Smooth muscle cell (in vitro differentiated cells): ENCODE results near the gene CAMTA1. TPM values are rescaled to one million over a fixed set of nuclear protein-coding genes. Genes with fewer than 3 reads are reported as not detected.
A peak's percentile ranks its signal among the peaks of the same experiment; 100 is the strongest.

ENCODE experiments used
- DNase-seq: peaks from one replicate; lab custom pipeline; 2025; ENCODE audit not compliant: unreplicated experiment; lab: John Stamatoyannopoulos, UW
- H2AFZ ChIP-seq: fragments of 200-600 bp; sonication (generic); 2 replicates; pipeline ENCODE4 v1.6.0; 2016; ENCODE audit warnings: antibody characterized with exemption, low read depth, mild to moderate bottlenecking
- H3F3A ChIP-seq: fragments of 200-600 bp; sonication (generic); 2 replicates; pipeline ENCODE4 v1.6.0; 2017; ENCODE audit warnings: antibody characterized with exemption, low read depth
- H3K27ac ChIP-seq: fragments of 200-600 bp; sonication (generic); 2 replicates; pipeline ENCODE4 v1.5.1; 2016; ENCODE audit warnings: low read depth, mild to moderate bottlenecking
- H3K27me3 ChIP-seq: fragments of 200-600 bp; sonication (generic); 2 replicates; pipeline ENCODE4 v1.6.1; 2016; ENCODE audit warnings: low read depth, mild to moderate bottlenecking
- H3K36me3 ChIP-seq: fragments of 200-600 bp; sonication (generic); 2 replicates; pipeline ENCODE4 v1.5.1; 2016; ENCODE audit warnings: low read depth
- H3K4me1 ChIP-seq: fragments of 200-600 bp; sonication (generic); 2 replicates; pipeline ENCODE4 v1.5.1; 2016; ENCODE audit warnings: low read depth
- H3K4me2 ChIP-seq: fragments of 200-600 bp; sonication (generic); 2 replicates; pipeline ENCODE4 v1.6.0; 2016; ENCODE audit warnings: mild to moderate bottlenecking
- H3K4me3 ChIP-seq: fragments of 200-600 bp; sonication (generic); 2 replicates; pipeline ENCODE4 v1.5.1; 2016; ENCODE audit warnings: mild to moderate bottlenecking
- H3K79me2 ChIP-seq: fragments of 200-600 bp; sonication (generic); 2 replicates; pipeline ENCODE4 v1.6.0; 2016; ENCODE audit warnings: low read depth, mild to moderate bottlenecking
- H3K9ac ChIP-seq: fragments of 200-600 bp; sonication (generic); 2 replicates; pipeline ENCODE4 v1.6.0; 2016; ENCODE audit warnings: low read depth
- H3K9me3 ChIP-seq: fragments of 200-600 bp; sonication (generic); replicated peaks from 2 replicates; pipeline ENCODE4 v1.5.1; 2016; ENCODE audit warnings: low read depth
- H4K20me1 ChIP-seq: fragments of 200-600 bp; sonication (generic); 2 replicates; pipeline ENCODE4 v1.6.0; 2016; ENCODE audit warnings: low read depth
- WGBS: methylation state at CpG from one replicate; pipeline ENCODE4 v1.1.7; 2016; ENCODE audit warnings: low lambda C conversion rate; 5-methylcytosine and 5-hydroxymethylcytosine counted together
- polyA plus RNA-seq: library from polyadenylated mRNA; unstranded; fragments of >200 nt; fragmentation: Nextera tagmentation; extraction: Ambion mirVana; gene quantifications from 2 replicates; pipeline ENCODE4 v1.2.1, GENCODE V29; 2016
- total RNA-seq: library from RNA; depleted of rRNA; stranded (reverse); fragments of >200 nt; gene quantifications from 2 replicates; pipeline ENCODE4 v1.2.3, GENCODE V29; 2014
- TF ChIP-seq, protein P1 (sequence below): fragments of 200-600 bp; sonication (generic); IDR thresholded peaks from 2 replicates; pipeline ENCODE4 v1.5.1; 2017; ENCODE audit warnings: borderline replicate concordance, mild to moderate bottlenecking, antibody characterized with exemption; ENCODE audit not compliant: insufficient read depth, poor library complexity, severe bottlenecking

The CAMTA1 gene
- total and polyA plus RNA-seq, 2 experiments from 2014 or later: 139 to 145 TPM

DNA sequence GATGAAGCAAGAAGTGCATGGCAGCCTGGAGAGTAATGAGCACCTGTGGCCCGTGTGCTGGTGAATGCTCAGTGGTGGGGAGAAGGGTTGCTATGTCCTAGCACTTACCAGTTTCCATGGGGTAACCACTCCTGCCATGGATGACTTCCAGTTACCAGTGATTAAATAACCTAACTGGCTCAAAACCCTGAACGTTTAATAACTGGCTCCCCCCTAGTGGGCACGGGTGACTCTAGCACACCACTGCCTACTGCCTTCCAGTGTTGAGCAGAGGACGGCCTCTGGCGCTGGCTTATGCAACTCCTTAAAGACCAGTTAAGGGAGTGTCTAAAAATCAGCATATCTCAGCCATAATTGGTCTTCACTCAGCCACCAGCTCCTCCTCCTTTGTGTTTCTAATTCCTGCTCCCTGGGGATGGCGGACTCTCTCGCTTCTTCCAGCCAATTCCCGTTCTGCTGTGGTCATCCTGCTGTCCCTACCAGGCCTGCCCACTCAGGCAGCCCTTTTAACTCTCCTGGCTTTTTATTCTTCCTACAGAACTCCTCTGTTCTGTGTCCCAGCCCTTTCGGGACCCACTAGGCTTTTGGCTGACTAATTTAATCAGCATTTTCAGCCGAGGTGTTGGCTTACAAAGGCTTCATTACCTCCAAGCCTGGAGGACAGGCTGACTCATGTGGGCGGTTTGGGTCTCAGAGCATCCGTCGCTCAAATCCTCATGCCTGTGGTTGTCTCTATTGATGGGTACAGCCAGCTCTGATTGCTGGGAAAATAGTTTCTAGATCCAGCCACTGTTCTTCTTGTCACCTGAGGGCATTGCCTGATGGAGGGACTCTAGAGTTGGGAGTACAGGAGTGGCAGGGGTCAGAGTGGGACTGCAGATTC is 332.4 kb downstream of the CAMTA1 start:
- no peak overlapping the region for H3K9ac ChIP-seq
- peak overlapping the region; percentile 53 for H2AFZ ChIP-seq
- DNase-seq: peak; percentile 11
- TF ChIP-seq, protein P1, sequence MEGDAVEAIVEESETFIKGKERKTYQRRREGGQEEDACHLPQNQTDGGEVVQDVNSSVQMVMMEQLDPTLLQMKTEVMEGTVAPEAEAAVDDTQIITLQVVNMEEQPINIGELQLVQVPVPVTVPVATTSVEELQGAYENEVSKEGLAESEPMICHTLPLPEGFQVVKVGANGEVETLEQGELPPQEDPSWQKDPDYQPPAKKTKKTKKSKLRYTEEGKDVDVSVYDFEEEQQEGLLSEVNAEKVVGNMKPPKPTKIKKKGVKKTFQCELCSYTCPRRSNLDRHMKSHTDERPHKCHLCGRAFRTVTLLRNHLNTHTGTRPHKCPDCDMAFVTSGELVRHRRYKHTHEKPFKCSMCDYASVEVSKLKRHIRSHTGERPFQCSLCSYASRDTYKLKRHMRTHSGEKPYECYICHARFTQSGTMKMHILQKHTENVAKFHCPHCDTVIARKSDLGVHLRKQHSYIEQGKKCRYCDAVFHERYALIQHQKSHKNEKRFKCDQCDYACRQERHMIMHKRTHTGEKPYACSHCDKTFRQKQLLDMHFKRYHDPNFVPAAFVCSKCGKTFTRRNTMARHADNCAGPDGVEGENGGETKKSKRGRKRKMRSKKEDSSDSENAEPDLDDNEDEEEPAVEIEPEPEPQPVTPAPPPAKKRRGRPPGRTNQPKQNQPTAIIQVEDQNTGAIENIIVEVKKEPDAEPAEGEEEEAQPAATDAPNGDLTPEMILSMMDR: peak; percentile 33
- H3F3A ChIP-seq: peaks cover 7% of the 10 kb centered on the region
- peak overlapping the region; percentile 69 for H3K4me2 ChIP-seq
- peaks cover 4% of the 10 kb centered on the region for H3K4me1 ChIP-seq
- H3K27me3 ChIP-seq: no peaks in the 10 kb centered on the region
- no peak overlapping the region for H3K4me3 ChIP-seq
- H3K79me2 ChIP-seq: no peaks in the 10 kb centered on the region
- peak overlapping the region; percentile 85 for H3K27ac ChIP-seq
- no peaks in the 10 kb centered on the region for H4K20me1 ChIP-seq
- no peaks in the 10 kb centered on the region for H3K9me3 ChIP-seq
- H3K36me3 ChIP-seq: no peaks in the 10 kb centered on the region
- 8% methylated on average over 13 of the region's 13 CpGs for WGBS

GRCh38 chr1:7119156-7119555 is 333.9 kb downstream of the CAMTA1 start:
- H2AFZ ChIP-seq: no peak overlapping the region
- WGBS: 68% methylated on average over 7 of the region's 7 CpGs
- H3K9me3 ChIP-seq: no peaks in the 10 kb centered on the region
- no peaks in the 10 kb centered on the region for H3K36me3 ChIP-seq
- peak overlapping the region; percentile 85 for H3K27ac ChIP-seq
- H3K27me3 ChIP-seq: no peaks in the 10 kb centered on the region
- no peak overlapping the region for H3K9ac ChIP-seq
- H3F3A ChIP-seq: peaks cover 7% of the 10 kb centered on the region
- peak overlapping the region; percentile 56 for H3K4me2 ChIP-seq
- H3K4me3 ChIP-seq: no peak overlapping the region
- H3K79me2 ChIP-seq: no peaks in the 10 kb centered on the region
- H3K4me1 ChIP-seq: peaks cover 4% of the 10 kb centered on the region
- no peak for DNase-seq
- H4K20me1 ChIP-seq: no peaks in the 10 kb centered on the region
- TF ChIP-seq, protein P1: no peak

DNA sequence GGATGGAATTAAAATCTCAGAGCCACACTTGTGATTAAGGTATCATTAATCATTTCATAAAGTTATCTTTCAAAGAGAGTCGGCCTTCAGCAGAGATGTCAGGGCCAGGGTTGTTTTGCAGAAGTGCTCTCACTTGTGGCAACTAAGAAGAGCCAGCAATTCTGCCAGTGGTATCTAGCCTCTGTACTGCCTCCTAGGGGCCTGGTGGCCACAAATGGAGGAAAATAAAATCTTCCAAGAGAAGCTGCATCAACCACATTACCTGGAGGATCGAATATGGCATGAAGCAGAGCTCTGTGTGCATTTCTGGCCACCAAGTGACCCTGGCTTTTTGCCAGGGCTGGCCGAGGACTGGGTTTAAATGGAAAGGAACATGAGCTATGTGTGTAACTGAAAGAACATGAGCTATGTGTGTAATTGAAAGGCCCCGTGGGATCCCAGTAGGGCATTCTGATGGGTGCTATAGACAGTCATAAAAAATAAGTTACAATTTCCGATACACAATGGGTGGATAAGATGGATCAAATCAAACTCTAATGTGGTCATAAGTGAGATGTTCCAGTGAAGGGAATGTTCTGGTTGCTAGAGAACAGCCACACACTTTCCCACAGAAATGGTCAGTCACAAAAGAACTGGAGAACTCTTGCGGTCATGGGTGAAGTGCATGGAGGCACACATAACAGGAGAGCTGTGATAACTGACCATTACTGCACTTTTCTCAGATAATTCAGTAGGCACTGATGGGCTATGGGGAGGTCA is 335.8 kb downstream of the CAMTA1 start:
- Histone ChIP-seq H3K4me1 (peaks cover 4% of the 10 kb centered on the region), H3F3A (peaks cover 7% of the 10 kb centered on the region), H2AFZ (no peak overlapping the region), H3K79me2 (no peaks in the 10 kb centered on the region), H3K4me2 (no peak overlapping the region), H3K36me3 (no peaks in the 10 kb centered on the region), H3K27me3 (no peaks in the 10 kb centered on the region), H4K20me1 (no peaks in the 10 kb centered on the region), H3K27ac (no peak overlapping the region), H3K9me3 (no peaks in the 10 kb centered on the region), H3K4me3 (no peak overlapping the region), H3K9ac (no peak overlapping the region)
- 91% methylated on average over 6 of the region's 6 CpGs for WGBS
- TF ChIP-seq, protein P1: no peak
- no peak for DNase-seq
